ENCODE measurements around the gene PRKCB. TPM values are rescaled to one million over a fixed set of nuclear protein-coding genes. Genes with fewer than 3 reads are reported as not detected.

The PRKCB gene
- polyA plus RNA-seq, 1 experiment, result not detected

DNA sequence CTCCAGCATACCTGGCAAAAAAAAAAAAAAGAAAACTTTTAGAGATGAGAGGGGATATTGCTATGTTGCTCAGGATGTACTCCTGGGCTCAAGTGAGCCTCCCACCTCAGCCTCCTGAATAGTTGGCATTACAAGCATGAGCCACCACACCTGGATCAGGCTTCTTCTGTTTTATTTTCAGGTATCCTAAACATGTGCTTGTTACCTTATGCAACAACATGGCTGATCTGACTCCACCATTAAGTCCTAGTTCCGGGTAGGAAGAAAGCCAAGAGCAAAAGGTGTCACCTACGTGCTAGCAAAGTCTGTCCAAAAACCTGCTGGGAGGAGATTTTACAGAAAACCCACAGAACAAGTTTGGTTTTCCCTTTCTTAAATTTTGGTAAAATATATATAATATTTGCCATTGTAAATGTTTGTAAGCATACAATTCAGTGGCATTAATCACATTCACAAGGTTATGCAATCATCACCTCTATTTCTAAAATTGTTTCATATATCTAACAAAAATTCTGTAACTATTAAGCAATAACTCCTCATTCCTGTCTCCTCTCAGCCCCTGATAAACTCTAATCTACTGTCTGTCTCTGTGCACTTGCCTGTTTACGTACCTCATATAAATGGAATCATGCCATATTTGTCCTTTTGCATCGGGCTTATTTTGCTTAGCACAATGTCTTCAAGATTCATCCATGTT lies 411.3 kb downstream of the PRKCB start:
- Histone ChIP-seq H3K27me3 (ENCODE audit: control insufficient read depth, insufficient read depth, low read length) (no peaks in the 10 kb centered on the region), H3K27ac (ENCODE audit: low read depth, low read length) (no peak overlapping the region), H3K4me3 (ENCODE audit: low read depth, low read length) (no peak overlapping the region), H3K9me3 (ENCODE audit: control insufficient read depth, insufficient read depth, low read length) (no peaks in the 10 kb centered on the region)
- TF ChIP-seq CTCF (IDR thresholded peaks at IDR 0.05; ENCODE audit: low read depth, low read length), result no peak
- DNase-seq (ENCODE audit: low read depth, low spot score), result no peak
- ChIA-PET CTCF (no interaction called here), POLR2A (no interaction called here)

- H3K27me3 ChIP-seq (ENCODE audit: control insufficient read depth, insufficient read depth, low read length), result no peaks in the 10 kb centered on the region
- ChIA-PET POLR2A (no interaction called here), CTCF (interaction anchor here (0.7 to 2.0 kb wide), 6 partner anchors 45 to 553 kb away, joined by 3 to 9 read pairs (median 5); no protein-coding TSS in a partner anchor)
- peaks cover 9% of the 10 kb centered on the region; the same call in 1 of the 2 replicates for H3K9me3 ChIP-seq (ENCODE audit: control insufficient read depth, insufficient read depth, low read length)
- TF ChIP-seq CTCF (IDR thresholded peaks at IDR 0.05; ENCODE audit: low read depth, low read length), result peak; percentile 64
- no peak overlapping the region for H3K4me3 ChIP-seq (ENCODE audit: low read depth, low read length)
- no peak overlapping the region for H3K27ac ChIP-seq (ENCODE audit: low read depth, low read length)
- DNase-seq (ENCODE audit: low read depth, low spot score), result no peak
Measured at GRCh38 chr16:24253192-24253591, 417.4 kb downstream of the PRKCB start.

DNA sequence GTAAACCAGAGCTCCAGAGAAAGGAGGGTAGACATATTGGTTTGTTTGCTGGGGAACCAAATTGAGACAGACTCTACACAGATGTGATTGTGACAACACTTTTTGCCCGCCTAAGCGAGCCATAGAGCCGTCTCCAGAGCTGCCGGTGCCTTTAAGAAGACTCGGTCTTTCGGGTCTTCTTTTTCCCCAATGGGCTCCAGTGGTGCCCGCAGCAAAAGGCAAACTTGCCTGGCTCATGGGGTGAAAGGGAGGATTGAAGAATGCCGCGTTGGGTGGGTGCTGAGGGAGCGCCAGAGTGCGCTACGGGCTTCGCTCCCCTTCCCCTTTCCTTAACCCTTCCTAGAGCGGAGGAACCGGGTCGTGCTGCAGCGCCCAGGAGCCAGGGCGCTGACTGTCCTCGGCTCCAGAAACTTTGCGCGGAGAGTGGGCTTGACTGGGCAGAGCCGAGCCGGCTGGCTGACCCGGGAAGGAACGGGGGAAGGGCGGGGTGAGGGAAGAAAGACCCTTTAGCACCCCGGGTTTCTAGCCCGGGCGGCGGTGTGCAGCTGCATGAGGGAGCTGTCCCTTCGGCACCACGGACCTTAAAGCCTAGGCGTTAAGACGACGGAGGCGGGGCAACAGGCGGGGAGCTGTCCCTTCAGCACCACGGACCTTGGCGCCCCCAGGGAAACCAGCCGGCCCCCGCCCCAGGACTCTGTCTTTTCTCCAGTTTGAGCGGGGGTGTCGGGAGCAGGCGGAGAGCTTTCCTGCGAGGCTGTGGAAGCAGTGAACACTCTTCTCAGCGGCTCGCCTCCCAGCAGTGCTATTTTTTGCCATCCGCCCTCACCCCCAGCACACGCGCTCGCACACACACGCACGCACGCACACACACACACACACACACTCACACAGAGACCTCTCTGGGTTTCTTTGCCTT lies 419.9 kb downstream of the PRKCB start, which contains the start of gene CACNG3:
TSS of gene CACNG3 (plus strand) at position 880 of the 916 bp plus-strand sequence. CDS start 420 bp downstream, outside the sequence.
- no peak within 1 kb of the TSS for H3K27ac ChIP-seq (ENCODE audit: low read depth, low read length)
- DNase-seq (ENCODE audit: low read depth, low spot score), result no peak
- peaks cover 9% of the 10 kb centered on the region; the same call in 1 of the 2 replicates for H3K9me3 ChIP-seq (ENCODE audit: control insufficient read depth, insufficient read depth, low read length)
- H3K4me3 ChIP-seq (ENCODE audit: low read depth, low read length), result no peak within 1 kb of the TSS
- ChIA-PET POLR2A (interaction anchor here (0.7 kb wide), 1 partner anchor 142 kb away, joined by 3 read pairs; no protein-coding TSS in a partner anchor), CTCF (no interaction called here)
- TF ChIP-seq CTCF (IDR thresholded peaks at IDR 0.05; ENCODE audit: low read depth, low read length), result no peak
- no peaks in the 10 kb centered on the region for H3K27me3 ChIP-seq (ENCODE audit: control insufficient read depth, insufficient read depth, low read length)

GRCh38 chr16:24257958-24258357 lies 422.2 kb downstream of the PRKCB start:
- TF ChIP-seq CTCF (IDR thresholded peaks at IDR 0.05; ENCODE audit: low read depth, low read length), result no peak
- POLR2A ChIA-PET, result no interaction called here

More at GRCh38 chr16:24257958-24258357, 422.2 kb downstream of the PRKCB start:
- DNase-seq (ENCODE audit: low read depth, low spot score), result no peak
- Histone ChIP-seq H3K27me3 (ENCODE audit: control insufficient read depth, insufficient read depth, low read length) (no peaks in the 10 kb centered on the region), H3K4me3 (ENCODE audit: low read depth, low read length) (no peak overlapping the region), H3K27ac (ENCODE audit: low read depth, low read length) (no peak overlapping the region), H3K9me3 (ENCODE audit: control insufficient read depth, insufficient read depth, low read length) (peaks cover 9% of the 10 kb centered on the region; the same call in 1 of the 2 replicates)
- CTCF ChIA-PET, result no interaction called here

Measured in AG04450 (cell line).